Right renal pelvis (tissue), 4 donors: ENCODE measurements around the gene AJM1. TPM values are rescaled to one million over a fixed set of nuclear protein-coding genes. Genes with fewer than 3 reads are reported as not detected.
"Not testable (repeated sequence)": the region's sequence is repeated elsewhere in the genome, so short reads cannot be mapped to it uniquely, and the experiment has no call there.

Experiments
- DNase-seq, 4 donors: peaks; one replicate each; pipeline ENCODE4 v3.0.0-alpha.2; 2013; ENCODE audit warnings: low read depth in 4 of 4, low spot score in 3 of 4, missing footprints in 1 of 4
- polyA plus RNA-seq, 4 donors: library from polyadenylated mRNA; unstranded; fragments of 120-200 nt; gene quantifications; one replicate each; pipeline ENCODE4 v1.2.1, GENCODE V29; 2013; ENCODE audit not compliant: insufficient read length in 4 of 4

The AJM1 gene
- 1 to 10 TPM in 2 of 4 donors, under 1 TPM in 2; 0.67 to 1.7 (median 0.96) TPM for polyA plus RNA-seq

DNA sequence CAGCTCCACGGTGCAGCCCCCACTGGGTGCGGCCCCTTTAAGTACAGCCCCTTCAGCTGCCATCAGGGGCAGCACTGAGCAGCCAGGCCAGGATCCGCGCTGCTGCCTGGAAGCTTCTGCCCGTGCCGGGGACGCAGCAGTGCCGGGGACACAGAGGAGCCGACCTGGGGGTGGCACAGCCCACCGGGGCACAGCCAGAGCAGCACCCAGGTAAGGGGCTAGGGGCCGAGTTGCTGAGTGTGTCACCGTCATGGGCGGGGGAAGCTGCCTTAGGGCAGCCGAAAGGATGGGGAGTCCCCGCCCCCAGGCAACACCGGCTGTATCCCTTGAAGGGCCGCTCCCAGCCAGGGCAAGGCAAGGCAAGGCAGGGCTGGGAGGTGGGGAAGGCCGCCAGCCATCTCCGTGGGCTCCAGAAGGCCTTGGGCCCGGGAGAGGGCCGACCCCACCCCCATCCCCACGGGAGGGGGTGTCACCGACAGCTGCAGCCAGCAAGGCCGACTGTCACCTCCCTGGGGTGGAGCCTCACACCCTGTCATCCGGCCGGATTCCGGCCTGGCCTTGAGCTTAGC is at the start of gene AJM1:
Gene AJM1, plus strand, starts transcription at position 99 of the 569 bp plus-strand sequence. CDS start 1,937 bp downstream, outside the sequence.
- DNase-seq: peak in 1 of 4 donors; percentile 65

DNA sequence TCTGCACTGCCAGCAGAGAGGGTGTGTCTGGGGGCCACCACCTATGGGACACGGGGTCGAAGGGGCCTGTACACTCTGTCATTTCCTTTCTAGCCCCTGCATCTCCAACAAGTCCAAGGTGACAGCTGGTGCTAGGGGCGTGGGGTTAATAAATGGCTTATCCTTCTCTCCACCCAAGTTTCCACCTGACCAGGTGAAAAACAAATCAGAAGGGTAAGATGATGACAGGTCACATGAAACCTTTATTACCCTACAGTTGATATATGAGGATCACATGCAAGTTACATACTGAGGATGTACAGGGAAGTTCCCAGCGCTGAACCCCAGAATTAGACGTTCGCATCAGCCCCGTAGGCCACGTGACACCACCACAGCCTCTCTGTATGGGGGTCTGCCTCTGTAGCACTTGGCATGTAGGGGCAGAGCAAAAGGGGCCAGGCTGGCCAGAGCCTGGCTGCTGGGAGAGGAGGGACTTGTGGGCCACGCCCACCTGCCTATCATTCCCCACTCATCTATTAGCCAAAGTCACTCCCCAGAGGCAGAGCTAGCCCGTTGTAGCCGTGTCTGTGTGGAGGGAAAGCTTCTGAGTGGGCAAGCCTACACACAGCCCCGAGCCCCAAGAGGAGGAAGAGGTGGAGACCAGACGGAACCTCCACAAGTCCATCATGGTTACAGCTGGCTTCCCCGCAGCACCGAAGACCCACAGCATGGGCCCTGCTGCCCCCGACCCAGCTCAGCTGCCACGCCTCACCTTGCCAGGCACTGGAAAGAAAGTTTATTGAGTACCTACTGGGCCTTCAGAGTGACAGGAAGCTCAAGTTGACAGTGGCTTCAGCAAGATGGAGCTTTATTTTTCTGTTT is 49.0 kb upstream of the AJM1 start:
- DNase-seq: no peak

DNA sequence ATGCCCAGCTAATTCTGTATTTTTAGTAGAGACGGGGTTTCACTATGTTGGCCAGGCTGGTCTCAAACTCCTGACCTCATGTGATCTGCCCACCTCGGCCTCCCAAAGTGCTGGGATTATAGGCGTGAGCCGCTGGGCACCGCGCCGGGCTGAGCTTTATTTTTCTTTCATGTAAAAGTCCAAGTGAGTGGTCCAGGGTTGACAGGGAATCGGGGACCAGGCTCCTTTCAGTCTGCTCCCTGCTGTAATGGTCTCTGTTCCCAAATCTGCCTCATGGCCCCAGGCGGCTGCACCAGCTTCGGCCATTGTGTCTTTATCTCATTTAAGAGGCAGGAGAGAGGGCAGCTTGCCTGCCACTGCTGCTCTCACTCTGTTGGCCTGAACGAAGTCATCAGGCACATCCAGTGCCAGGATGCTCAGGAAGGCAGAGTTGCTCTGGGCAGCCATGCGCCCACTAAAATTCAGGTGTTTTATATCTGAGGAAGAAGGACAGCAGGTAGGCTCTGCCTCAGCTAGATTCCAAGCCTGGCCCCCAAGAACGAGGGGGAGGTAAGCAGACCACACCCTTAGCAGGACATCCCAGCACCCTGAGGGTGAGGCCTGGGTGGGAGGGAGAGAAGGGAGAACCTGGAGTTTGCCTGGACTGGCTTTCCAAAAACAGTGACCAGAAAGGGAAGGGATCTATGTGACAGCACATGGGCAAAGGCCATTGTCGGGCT is 47.8 kb upstream of the AJM1 start:
- no peak for DNase-seq

DNA sequence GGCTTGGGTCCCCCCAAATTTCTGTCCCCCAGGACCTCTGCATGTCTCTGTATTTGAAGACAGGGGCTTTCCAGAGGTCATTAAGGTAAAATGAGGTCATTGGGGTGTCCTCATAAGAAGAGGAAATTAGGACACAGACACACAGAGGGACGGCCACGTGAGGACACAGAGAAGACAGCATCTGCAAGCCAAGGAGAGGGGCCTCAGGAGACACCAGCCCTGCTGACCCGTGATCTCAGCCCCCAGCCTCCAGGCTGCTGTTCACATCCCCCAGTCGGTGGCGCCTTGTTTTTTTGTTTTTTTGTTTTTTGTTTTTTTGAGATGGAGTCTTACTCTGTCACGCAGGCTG is 47.3 kb upstream of the AJM1 start:
- DNase-seq: no peak

DNA sequence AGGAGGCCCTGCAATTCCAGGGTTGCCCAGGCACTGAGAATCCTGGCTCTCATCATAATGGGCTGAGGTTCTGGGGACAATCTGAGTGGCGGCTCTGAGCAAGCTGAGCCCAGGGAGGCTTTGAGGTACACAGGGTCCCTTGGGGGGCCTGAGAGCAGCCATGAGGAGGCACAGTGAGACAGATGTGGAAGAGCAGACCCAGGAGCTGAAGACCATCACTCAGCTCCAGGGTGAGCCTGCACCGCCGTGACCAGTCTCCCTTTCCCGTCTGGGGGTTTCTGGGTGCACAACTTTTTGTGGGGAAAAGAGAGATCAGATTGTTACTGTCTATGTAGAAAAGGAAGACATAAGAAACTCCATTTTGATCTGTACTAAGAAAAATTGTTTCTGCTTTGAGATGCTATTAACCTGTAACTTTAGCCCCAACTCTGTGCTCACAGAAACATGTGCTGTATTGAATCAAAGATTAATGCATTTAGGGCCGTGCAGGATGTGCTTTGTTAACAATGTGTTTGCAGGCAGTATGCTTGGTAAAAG is 46.0 kb upstream of the AJM1 start, which contains the start of gene CCDC183:
Gene CCDC183, plus strand, starts transcription at position 101 of the 537 bp plus-strand sequence. Its CDS starts 60 bp downstream, at position 161.
- no peak for DNase-seq

DNA sequence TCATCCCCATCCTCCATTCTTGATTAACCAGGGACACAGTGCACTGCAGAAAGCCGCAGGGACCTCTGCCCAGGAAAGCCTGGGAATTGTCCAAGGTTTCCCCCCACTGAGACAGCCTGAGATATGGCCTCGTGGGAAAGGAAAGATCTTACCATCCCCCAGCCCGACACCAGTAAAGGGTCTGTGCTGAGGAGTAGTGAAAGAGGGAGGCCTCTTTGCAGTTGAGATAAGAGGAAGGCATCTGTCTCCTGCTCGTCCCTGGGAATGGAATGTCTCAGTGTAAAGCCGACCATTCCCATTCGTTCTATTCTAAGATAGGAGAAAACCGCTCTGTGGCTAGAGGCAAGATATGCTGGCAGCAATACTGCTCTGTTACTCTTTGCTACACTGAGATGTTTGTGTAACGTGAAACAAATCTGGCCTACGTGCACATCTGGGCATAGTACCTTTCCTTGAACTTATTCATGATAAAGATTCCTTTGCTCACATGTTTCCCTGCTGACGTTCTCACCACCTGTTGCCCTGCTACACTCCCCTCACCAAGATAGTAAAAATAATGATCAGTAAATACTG is 45.4 kb upstream of the AJM1 start:
- not testable (repeated sequence) for DNase-seq

DNA sequence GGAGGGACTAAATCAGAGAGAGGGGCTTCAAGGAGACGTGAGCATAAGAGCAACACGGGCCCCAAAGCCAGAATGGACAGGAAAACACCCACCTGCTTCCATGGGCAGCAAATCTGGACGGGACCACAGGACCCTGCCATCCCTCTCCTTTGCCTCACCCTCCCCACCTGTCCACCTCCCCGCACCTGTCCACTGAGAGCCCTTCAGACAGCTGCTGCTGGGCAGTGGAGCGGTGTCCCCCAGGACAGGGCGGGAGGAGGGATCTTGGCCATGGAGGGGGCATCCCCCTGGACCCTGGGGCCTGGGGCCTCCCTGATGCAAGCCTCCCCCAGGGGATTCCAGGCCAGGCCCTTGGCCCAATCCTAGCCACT is 43.6 kb upstream of the AJM1 start:
- no peak for DNase-seq

DNA sequence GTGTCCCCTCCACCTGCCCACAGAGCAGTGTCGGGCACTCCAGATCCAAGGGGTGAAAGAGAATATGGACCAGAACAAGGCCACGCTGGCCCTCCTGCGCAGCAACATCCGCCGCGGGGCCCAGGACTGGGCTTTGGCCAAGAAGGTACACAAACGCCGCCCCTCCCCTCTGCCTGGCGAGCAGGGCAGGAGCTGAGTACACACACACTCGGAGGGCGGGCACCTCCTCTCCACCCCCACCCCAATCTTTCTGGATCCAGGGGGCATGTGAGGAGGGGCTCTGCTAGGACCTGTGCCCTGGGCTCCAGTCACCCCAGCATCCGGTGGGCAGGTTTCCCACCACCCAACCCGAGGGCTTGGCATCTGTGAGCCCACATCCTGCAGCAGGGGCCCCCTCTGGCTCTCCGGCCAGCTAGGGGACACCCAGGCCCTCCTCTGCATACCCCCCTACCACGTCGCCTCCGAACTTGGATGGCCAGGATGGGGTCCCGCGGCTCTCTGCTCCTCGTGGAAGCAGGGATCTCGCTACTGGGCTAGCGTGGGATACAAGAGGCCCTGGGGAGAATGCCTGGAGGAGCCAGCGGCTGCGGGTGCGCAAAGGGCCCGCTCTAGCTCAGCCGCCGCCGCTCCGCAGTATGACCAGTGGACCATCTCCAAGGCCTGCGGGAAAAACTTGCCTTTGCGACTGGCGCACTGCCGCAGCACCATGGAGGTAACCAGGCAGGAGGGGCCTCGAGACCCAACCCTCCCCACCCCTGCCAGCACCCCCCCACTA is 43.0 kb upstream of the AJM1 start:
- DNase-seq: no peak

DNA sequence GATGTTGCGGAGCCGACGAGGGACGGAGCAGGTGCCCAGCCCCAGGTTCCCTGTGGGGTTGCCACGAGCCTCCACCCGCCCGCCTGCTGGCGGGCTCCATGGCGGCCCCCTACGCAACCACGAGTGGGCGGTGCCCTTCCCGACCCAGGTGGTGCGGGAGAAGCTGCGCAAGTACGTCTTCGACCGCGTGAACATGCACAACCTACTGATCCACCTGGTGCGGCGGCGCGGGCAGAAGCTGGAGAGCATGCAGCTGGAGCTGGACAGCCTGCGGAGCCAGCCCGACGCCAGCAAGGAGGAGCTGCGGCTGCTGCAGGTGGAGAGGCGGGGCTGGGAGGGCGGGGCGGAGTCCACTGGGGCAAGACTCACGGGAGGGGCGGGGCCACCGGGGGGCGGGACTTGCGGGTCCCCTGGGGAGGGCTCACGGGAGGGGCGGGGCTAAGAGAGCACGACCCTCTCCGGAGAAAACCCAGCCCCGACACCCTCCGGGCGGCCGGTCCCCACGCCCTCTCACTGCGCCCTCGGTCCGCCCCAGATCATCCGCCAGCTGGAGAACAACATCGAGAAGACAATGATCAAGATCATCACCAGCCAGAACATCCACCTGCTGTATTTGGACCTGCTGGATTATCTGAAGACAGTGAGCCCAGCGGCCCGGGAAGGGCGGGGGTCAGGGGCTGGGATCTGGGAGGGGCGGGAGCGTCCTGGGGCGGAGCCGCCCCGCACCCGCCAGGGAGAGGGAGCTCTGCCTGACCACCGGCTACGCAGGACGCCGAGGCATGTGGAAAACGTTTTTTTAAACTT is 42.2 kb upstream of the AJM1 start:
- peak in 3 of 4 donors; percentile 74 to 80 (median 80) for DNase-seq

DNA sequence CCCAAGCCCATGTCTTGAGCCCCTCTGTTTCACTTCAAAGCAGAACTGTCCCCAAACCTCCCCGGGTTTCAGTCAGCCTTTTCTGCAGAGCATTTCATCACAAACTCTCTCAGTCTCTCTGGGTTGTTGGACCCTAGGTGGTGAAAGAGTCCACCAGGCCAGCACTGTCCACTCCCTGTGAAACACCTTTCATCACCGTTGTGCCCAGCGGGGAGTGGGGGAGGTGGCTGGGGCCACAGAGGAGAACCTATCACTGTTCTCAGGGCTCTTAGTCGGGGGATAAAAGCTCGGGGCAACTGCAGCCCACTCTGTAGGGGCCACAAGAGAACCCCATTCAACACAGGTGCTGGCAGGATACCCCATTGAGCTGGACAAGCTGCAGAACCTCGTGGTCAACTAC is 40.0 kb upstream of the AJM1 start:
- no peak for DNase-seq

DNA sequence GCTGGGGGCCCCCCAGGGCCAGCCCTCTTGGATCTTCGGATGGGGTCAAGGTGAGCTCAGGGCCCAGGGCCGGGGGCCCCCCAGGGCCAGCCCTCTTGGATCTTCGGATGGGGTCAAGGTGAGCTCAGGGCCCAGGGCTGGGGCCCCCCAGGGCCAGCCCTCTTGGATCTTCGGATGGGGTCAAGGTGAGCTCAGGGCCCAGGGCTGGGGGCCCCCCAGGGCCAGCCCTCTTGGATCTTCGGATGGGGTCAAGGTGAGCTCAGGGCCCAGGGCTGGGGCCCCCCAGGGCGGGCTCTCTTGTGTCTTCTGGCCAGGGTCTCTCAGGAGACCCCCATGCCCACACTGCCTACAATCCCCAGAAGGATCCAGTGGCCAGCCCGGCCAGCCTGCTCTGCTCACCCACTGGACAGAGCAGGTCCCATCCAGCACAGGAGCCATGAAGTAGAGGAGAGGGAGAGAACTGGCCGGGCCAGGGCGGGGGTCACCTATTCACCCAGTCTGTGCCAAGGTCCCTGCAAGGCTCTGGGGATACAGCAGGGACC is 39.2 kb upstream of the AJM1 start:
- not testable (repeated sequence) for DNase-seq

DNA sequence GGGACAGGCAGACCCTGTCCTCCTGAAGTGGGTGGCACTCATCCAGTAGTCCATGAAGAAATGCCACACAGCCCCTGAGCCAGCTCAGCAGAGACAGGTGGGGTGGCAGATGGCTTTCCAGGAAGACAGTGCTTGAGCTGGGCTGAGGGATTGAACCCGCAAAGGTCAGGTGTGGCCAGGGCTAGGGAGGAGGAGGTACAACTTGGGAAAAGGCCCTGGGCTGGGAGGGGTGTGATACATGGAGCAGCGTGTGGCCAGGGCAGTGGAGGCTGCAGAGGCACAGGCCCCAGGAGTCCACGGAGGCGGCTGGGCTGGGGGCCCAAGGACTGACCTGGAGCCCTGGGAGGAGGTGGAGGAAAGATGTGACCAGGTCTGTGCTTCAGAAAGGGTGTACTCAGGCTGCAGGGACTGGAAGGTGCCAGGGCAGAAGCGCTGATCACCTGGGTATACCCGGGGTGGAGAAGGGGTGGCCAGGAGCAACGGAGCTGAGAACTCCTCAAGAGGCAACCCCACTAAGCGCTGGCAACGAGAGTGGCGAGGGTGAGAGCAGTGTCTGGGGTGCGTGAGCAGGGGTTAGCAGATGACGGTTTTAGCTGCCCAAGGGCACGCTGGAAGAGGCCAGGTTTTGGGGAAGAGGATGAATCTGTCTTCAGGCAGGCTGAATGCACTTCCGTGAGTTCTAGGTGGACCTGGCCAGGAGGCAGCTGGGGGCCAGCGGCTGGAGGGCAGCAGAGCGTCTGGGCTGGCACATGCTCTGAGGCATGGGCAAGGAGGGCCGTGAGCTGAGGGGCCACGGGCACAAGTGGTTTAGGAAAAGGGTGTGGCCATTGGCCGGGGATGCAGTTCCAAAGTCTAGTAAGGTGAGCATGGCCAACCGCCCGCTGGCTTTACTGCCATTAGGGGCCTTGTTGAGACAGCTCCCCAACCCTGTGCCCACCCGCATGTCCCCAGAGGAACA is 38.4 kb upstream of the AJM1 start:
- no peak for DNase-seq

DNA sequence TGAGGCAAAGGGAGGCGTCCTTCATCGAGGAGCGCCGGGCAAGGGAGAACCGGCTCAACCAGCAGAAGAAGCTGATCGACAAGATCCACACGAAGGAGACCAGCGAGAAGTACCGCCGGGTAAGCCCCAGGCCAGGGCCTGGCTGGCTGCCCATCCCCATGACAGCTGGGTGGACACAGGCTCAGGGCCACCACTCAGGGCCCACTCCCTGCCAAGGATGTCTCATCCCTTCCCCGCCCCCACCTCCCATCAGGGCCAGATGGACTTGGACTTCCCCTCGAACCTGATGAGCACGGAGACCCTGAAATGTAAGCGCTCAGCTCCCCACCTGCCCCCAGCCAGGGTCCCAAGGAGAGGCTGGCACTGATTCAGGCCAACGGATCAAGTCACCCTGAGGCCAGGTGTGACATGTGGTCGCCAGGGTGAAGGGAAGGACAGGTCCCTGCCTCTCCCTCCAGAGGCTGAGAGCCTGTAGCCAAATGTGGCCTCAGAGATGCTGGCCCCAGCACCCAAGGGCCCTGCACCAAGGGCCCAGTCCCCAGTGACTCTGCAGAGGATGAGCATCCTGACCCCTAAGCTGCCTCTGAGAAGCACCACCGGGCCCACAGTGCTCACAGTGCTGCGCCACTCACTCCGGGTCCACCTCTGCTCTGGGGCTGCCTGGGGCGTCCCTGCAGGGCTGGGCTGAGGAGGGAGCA is 37.6 kb upstream of the AJM1 start:
- DNase-seq: no peak

DNA sequence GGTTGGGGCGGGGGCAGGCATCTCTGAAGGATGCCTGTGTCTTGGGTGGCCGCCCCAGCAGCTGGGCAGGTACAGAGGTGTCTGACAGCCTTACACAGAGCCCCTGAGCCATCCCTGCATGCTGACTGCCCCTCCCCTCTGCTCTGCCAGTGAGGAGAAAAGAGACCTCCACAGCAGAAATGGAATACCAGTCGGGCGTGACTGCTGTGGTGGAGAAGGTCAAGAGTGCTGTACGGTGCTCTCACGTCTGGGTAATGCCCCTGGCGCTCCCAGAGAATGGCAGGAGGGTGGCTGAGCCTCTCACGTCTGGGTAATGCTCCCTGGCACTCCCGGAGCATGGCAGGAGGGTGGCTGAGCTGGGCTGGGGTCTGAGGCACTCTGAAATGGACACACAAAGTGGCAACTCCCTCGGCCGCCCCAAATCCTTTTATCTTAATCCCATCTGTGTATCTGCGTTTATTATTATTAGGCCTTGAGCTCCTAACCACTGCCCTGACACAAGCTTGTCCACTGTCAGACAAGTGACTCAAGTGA is 37.0 kb upstream of the AJM1 start:
- DNase-seq: no peak

DNA sequence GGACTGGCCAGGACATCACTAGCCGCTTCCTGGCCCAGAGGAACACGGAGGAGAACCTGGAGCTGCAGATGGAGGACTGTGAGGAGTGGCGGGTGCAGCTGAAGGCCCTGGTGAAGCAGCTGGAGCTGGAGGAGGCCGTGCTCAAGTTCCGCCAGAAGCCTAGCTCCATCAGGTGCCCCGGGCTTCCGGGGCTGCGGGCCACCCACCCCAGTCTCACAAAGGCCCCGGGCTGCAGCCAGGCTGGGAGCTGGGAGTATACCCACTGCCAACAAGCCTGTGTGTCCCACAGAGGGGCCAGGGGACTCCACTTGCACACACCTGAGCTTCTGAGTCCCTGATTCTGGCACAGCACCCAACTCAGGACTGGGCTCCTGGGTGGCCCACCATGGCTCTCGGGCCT is 36.2 kb upstream of the AJM1 start:
- DNase-seq: no peak

DNA sequence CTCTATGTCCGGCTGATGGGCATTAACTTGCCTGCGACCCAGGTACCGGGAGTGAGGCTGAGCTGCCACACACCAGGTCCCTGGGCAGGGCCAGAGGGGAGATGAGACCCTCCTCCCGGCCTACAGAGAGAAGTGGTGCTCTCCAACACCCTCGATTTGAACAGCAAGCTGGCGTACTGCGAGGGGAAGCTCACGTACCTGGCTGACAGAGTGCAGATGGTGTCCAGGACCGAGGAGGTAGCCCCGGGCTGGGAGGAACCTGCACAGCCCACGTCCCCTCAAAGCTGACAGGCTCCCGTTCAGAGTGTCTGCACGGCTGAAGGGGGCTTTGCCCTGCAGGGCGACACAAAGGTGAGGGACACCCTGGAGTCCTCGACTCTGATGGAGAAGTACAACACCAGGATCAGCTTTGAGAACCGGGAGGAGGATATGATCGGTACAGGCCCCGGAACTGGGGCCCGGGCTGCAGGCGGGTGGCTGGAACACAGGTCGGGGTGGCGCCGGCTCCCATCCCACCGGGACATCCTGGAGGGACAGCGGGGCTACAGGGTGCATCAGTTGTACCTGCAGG is 35.6 kb upstream of the AJM1 start:
- DNase-seq: no peak
